HG02870 (cell line): Measurements from ENCODE around the gene SH2D2A.

ENCODE experiments used
- ATAC-seq: cut with Tn5 transposase; IDR thresholded peaks from one replicate; pipeline ENCODE4 v1.9.1; 2021; ENCODE audit warnings: mild to moderate bottlenecking, moderate library complexity; ENCODE audit not compliant: unreplicated experiment

SH2D2A gene

GRCh38 chr1:156816561-156817328 lies at the start of gene SH2D2A:
Gene SH2D2A (minus strand): TSS chr1:156816848. CDS start chr1:156816708, 140 bp downstream.
- no peak for ATAC-seq

GRCh38 chr1:156865865-156866248 lies 49.2 kb upstream of the SH2D2A start:
- no peak for ATAC-seq

- no peak for ATAC-seq
Observed at GRCh38 chr1:156865258-156865657, 48.6 kb upstream of the SH2D2A start.

- no peak for ATAC-seq
Observed at GRCh38 chr1:156864796-156865195, 48.1 kb upstream of the SH2D2A start.

GRCh38 chr1:156863631-156864030 lies 47.0 kb upstream of the SH2D2A start:
- no peak for ATAC-seq

GRCh38 chr1:156862997-156863599 lies 46.5 kb upstream of the SH2D2A start:
- ATAC-seq: no peak

- ATAC-seq: no peak
Observed at GRCh38 chr1:156862584-156862983, 45.9 kb upstream of the SH2D2A start.

GRCh38 chr1:156860628-156861423 lies 44.2 kb upstream of the SH2D2A start, which contains the start of gene NTRK1:
Gene NTRK1 (plus strand): TSS chr1:156860865. CDS start chr1:156860935, 70 bp downstream.
- ATAC-seq: no peak

- ATAC-seq: no peak
Observed at GRCh38 chr1:156860113-156860627, 43.5 kb upstream of the SH2D2A start.

- ATAC-seq: no peak
Observed at GRCh38 chr1:156859523-156860112, 43.0 kb upstream of the SH2D2A start.

- ATAC-seq: no peak
Observed at GRCh38 chr1:156858959-156859522, 42.4 kb upstream of the SH2D2A start, which contains the start of gene INSRR. Gene INSRR (minus strand): TSS chr1:156859117. CDS start chr1:156858621, 496 bp downstream.

- no peak for ATAC-seq
Observed at GRCh38 chr1:156858555-156858956, 41.9 kb upstream of the SH2D2A start.

GRCh38 chr1:156857532-156857931 lies 40.9 kb upstream of the SH2D2A start:
- ATAC-seq: no peak

- ATAC-seq: no peak
Observed at GRCh38 chr1:156856282-156856785, 39.7 kb upstream of the SH2D2A start.

- no peak for ATAC-seq
Observed at GRCh38 chr1:156854634-156855033, 38.0 kb upstream of the SH2D2A start.

GRCh38 chr1:156853761-156854160 lies 37.1 kb upstream of the SH2D2A start:
- no peak for ATAC-seq

GRCh38 chr1:156852418-156852874 lies 35.8 kb upstream of the SH2D2A start:
- no peak for ATAC-seq

GRCh38 chr1:156851779-156852417 lies 35.2 kb upstream of the SH2D2A start:
- no peak for ATAC-seq

- no peak for ATAC-seq
Observed at GRCh38 chr1:156849151-156849496, 32.5 kb upstream of the SH2D2A start.
